Placental epithelial cell (primary cell): ENCODE results near the gene CER1. TPM values are rescaled to one million over a fixed set of nuclear protein-coding genes. Genes with fewer than 3 reads are reported as not detected.

Source experiments
- total RNA-seq: library from RNA; depleted of rRNA; stranded (reverse); fragments of >200 nt; gene quantifications from 2 replicates; pipeline ENCODE4 v1.2.3, GENCODE V29; 2012

The CER1 gene, protein sequence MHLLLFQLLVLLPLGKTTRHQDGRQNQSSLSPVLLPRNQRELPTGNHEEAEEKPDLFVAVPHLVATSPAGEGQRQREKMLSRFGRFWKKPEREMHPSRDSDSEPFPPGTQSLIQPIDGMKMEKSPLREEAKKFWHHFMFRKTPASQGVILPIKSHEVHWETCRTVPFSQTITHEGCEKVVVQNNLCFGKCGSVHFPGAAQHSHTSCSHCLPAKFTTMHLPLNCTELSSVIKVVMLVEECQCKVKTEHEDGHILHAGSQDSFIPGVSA
- not detected in 2 replicates for total RNA-seq

DNA sequence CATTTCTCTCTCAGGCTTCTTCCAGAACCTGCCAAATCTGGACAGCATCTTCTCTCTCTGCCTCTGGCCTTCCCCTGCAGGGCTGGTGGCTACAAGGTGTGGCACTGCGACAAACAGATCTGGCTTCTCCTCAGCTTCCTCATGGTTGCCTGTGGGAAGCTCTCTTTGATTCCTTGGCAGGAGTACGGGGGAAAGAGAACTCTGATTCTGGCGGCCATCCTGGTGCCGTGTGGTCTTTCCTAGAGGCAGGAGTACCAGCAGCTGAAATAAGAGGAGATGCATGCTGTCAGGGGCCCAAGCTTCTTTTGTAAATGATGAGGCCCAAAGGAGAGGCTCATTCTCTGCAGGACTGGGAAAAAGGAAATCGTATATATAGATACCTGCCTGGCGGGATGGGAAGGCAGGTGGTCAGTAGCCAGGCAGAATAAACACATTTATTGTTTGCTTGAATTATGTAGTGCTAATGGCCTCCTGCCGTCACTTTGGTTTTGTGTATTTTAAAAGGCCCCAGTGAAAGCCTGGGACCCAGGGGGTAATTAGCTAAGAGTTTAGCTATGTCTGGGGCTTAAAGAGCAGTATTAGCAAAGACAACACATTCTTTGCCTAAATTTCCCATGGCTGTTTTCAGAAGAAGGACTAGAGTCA is at the start of gene CER1:
Gene CER1 (minus strand): TSS at position 343 of the 645 bp plus-strand sequence. CDS start 61 bp downstream, at position 282.

DNA sequence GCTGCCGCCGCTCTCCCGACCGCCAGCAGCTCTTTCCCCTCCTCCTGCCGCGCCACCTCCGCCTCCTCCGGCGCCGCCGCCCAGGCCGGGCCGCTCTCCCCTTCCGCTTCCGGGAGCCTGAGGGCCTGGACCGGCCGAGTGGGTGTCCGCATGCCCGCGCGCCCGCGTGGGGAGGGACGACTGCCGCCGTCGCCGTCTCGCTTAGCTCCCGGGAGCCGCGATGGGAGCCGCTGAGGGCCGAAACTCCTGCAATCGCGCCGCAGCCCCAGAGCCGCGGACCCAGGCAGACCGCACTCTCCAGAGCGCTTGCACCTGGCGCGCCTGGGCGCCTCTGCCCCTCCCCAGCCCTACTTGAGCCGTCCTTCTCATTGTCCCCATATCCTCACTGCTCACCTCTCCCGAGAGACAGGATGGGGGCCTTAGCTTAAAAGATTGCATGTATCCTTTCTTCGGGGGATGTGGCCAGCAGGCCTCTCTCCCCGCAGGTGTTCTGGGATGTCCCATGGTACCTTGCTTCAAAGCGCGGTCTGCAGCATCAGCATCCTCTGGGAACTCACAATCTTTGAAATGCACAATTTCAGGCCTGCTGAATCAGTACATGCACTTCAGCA is 29.2 kb downstream of the CER1 start, which contains the start of gene ZDHHC21:
Gene ZDHHC21 (minus strand): TSS at position 182 of the 611 bp plus-strand sequence. CDS start 19,092 bp downstream, outside the sequence.

Other genes with a start within 250 kb of the CER1 start
- gene ZDHHC21, start 29.3 kb downstream of the CER1 start, total RNA-seq: 4.0 and 4.7 TPM in 2 replicates
- gene FREM1, start 187.7 kb upstream of the CER1 start, total RNA-seq: 1.5 and 3.5 TPM in 2 replicates